ENCODE results near the gene COL4A6.
"Not testable (repeated sequence)": the region's sequence is repeated elsewhere in the genome, so short reads cannot be mapped to it uniquely, and the experiment has no call there.

DNA sequence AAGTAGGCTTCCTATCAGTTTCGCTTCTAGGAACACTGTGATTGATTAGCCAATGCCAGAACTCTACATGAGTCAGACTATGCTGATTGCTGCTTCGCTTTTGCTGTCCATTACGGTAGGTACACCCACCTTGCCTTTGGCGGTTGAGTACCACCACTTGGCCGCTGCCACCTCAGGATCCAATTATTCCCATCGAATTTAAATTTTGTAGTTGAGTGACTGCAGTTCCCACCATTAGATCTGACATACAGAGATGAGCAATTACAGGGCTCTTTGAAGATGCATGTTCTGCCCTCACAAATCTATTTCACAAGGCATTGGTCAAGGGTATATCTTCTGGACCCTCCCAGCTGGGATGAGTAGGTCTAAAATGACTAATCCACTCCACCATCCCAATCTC is 43.3 kb upstream of the COL4A6 start:
- TF ChIP-seq, protein P1, sequence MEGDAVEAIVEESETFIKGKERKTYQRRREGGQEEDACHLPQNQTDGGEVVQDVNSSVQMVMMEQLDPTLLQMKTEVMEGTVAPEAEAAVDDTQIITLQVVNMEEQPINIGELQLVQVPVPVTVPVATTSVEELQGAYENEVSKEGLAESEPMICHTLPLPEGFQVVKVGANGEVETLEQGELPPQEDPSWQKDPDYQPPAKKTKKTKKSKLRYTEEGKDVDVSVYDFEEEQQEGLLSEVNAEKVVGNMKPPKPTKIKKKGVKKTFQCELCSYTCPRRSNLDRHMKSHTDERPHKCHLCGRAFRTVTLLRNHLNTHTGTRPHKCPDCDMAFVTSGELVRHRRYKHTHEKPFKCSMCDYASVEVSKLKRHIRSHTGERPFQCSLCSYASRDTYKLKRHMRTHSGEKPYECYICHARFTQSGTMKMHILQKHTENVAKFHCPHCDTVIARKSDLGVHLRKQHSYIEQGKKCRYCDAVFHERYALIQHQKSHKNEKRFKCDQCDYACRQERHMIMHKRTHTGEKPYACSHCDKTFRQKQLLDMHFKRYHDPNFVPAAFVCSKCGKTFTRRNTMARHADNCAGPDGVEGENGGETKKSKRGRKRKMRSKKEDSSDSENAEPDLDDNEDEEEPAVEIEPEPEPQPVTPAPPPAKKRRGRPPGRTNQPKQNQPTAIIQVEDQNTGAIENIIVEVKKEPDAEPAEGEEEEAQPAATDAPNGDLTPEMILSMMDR (conservative IDR thresholded peaks at IDR 0.05; ENCODE audit: low read depth, low read length): not testable (repeated sequence)
- not testable (repeated sequence) for TF ChIP-seq RCOR1 (IDR thresholded peaks at IDR 0.05; ENCODE audit: insufficient replicate concordance, low read length); POLR2A (IDR thresholded peaks at IDR 0.05; ENCODE audit: low read depth, low read length); CEBPB (IDR thresholded peaks at IDR 0.05; ENCODE audit: low read depth, low read length); MXI1 (IDR thresholded peaks at IDR 0.05; ENCODE audit: borderline replicate concordance, low read depth, low read length); MAZ (IDR thresholded peaks at IDR 0.05; ENCODE audit: borderline replicate concordance, low read depth, low read length); MAFK (IDR thresholded peaks at IDR 0.05; ENCODE audit: low read depth, low read length); RAD21 (IDR thresholded peaks at IDR 0.05; ENCODE audit: low read length); BHLHE40 (IDR thresholded peaks at IDR 0.05; ENCODE audit: low read depth, low read length); RFX5 (IDR thresholded peaks at IDR 0.05; ENCODE audit: low read depth, low read length); SMC3 (IDR thresholded peaks at IDR 0.05; ENCODE audit: low read depth, low read length)
- TF ChIP-seq, protein P2, sequence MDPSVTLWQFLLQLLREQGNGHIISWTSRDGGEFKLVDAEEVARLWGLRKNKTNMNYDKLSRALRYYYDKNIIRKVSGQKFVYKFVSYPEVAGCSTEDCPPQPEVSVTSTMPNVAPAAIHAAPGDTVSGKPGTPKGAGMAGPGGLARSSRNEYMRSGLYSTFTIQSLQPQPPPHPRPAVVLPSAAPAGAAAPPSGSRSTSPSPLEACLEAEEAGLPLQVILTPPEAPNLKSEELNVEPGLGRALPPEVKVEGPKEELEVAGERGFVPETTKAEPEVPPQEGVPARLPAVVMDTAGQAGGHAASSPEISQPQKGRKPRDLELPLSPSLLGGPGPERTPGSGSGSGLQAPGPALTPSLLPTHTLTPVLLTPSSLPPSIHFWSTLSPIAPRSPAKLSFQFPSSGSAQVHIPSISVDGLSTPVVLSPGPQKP (IDR thresholded peaks at IDR 0.05; ENCODE audit: borderline replicate concordance, low read depth, low read length): not testable (repeated sequence)
- TF ChIP-seq, protein P3, sequence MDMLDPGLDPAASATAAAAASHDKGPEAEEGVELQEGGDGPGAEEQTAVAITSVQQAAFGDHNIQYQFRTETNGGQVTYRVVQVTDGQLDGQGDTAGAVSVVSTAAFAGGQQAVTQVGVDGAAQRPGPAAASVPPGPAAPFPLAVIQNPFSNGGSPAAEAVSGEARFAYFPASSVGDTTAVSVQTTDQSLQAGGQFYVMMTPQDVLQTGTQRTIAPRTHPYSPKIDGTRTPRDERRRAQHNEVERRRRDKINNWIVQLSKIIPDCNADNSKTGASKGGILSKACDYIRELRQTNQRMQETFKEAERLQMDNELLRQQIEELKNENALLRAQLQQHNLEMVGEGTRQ (IDR thresholded peaks at IDR 0.05; ENCODE audit: low read depth, low read length): not testable (repeated sequence)
